ENCODE data around the gene GUCY2C.

- TF ChIP-seq L3MBTL2 (conservative IDR thresholded peaks at IDR 0.05) (no peak), SUZ12 (IDR thresholded peaks at IDR 0.05) (no peak), FOXK2 (IDR thresholded peaks at IDR 0.05) (no peak), LEF1 (IDR thresholded peaks at IDR 0.05; ENCODE audit: borderline replicate concordance) (no peak), SP1 (IDR thresholded peaks at IDR 0.05) (no peak), TARDBP (IDR thresholded peaks at IDR 0.05) (no peak), ELF4 (IDR thresholded peaks at IDR 0.05) (no peak), FOXM1 (IDR thresholded peaks at IDR 0.05; ENCODE audit: borderline replicate concordance) (no peak), FOXA1 (IDR thresholded peaks at IDR 0.05) (no peak), NFRKB (IDR thresholded peaks at IDR 0.05) (no peak), BHLHE40 (IDR thresholded peaks at IDR 0.05; ENCODE audit: borderline replicate concordance) (no peak), CTBP1 (IDR thresholded peaks at IDR 0.05; ENCODE audit: borderline replicate concordance) (no peak), ARNT (IDR thresholded peaks at IDR 0.05) (no peak)
- TF ChIP-seq, protein P1, sequence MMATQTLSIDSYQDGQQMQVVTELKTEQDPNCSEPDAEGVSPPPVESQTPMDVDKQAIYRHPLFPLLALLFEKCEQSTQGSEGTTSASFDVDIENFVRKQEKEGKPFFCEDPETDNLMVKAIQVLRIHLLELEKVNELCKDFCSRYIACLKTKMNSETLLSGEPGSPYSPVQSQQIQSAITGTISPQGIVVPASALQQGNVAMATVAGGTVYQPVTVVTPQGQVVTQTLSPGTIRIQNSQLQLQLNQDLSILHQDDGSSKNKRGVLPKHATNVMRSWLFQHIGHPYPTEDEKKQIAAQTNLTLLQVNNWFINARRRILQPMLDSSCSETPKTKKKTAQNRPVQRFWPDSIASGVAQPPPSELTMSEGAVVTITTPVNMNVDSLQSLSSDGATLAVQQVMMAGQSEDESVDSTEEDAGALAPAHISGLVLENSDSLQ (IDR thresholded peaks at IDR 0.05), result no peak
Measured at GRCh38 chr12:14643251-14643650, 53.1 kb downstream of the GUCY2C start.

Data from HEK293T (cell line).